GM18909 (cell line): ENCODE results near the gene RNF223.
"Not testable (repeated sequence)": the region's sequence is repeated elsewhere in the genome, so short reads cannot be mapped to it uniquely, and the experiment has no call there.

Experiments used
- ATAC-seq: cut with Tn5 transposase; IDR thresholded peaks from one replicate; pipeline ENCODE4 v1.9.1; 2021; ENCODE audit warnings: mild to moderate bottlenecking; ENCODE audit not compliant: unreplicated experiment, poor library complexity

RNF223 gene

GRCh38 chr1:1110561-1110971 is 36.5 kb upstream of the RNF223 start:
- no peak for ATAC-seq

- no peak for ATAC-seq
These were observed 35.6 kb upstream of the RNF223 start for GRCh38 chr1:1109743-1110142.

- ATAC-seq: no peak
These were observed 32.6 kb upstream of the RNF223 start for GRCh38 chr1:1106510-1107221.

GRCh38 chr1:1104152-1104551 is 30.0 kb upstream of the RNF223 start:
- ATAC-seq: not testable (repeated sequence)

GRCh38 chr1:1101503-1101902 is 27.4 kb upstream of the RNF223 start:
- ATAC-seq: no peak

- no peak for ATAC-seq
These were observed 26.2 kb upstream of the RNF223 start for GRCh38 chr1:1100296-1100695.

- no peak for ATAC-seq
These were observed 25.5 kb upstream of the RNF223 start for GRCh38 chr1:1099506-1100183.

- ATAC-seq: no peak
These were observed 24.7 kb upstream of the RNF223 start for GRCh38 chr1:1098681-1099421.

GRCh38 chr1:1096136-1096535 is 22.0 kb upstream of the RNF223 start:
- ATAC-seq: not testable (repeated sequence)

- ATAC-seq: no peak
These were observed 20.9 kb upstream of the RNF223 start for GRCh38 chr1:1094981-1095380.

- ATAC-seq: no peak
These were observed 19.5 kb upstream of the RNF223 start for GRCh38 chr1:1093610-1093943.

- ATAC-seq: no peak
These were observed 18.9 kb upstream of the RNF223 start for GRCh38 chr1:1092894-1093609.

GRCh38 chr1:1092149-1092855 is 18.2 kb upstream of the RNF223 start:
- ATAC-seq: no peak

- no peak for ATAC-seq
These were observed 17.4 kb upstream of the RNF223 start for GRCh38 chr1:1091344-1092148.

- no peak for ATAC-seq
These were observed 16.6 kb upstream of the RNF223 start for GRCh38 chr1:1090424-1091343.

- no peak for ATAC-seq
These were observed 15.8 kb upstream of the RNF223 start for GRCh38 chr1:1089731-1090423.

- ATAC-seq: no peak
These were observed 14.9 kb upstream of the RNF223 start for GRCh38 chr1:1088801-1089680.
